SK-N-MC (cell line): Measurements from ENCODE around the gene CACNG1.

Experiments used
- EZH2 ChIP-seq: fragments of 200-600 bp; sonication (generic); IDR thresholded peaks from one replicate; pipeline ENCODE4 v1.6.1; 2017; ENCODE audit warnings: antibody characterized with exemption
- POLR2AphosphoS5 ChIP-seq: IDR thresholded peaks from 2 replicates; pipeline ENCODE4 v1.6.1; 2012; ENCODE audit warnings: mild to moderate bottlenecking, low read depth, low read length, borderline replicate concordance

- no peak for TF ChIP-seq POLR2AphosphoS5
- no peak for TF ChIP-seq EZH2
These were observed 32.7 kb upstream of the CACNG1 start for GRCh38 chr17:67011527-67012175.
